ENCODE results near the gene CTU2. TPM values are rescaled to one million over a fixed set of nuclear protein-coding genes. Genes with fewer than 3 reads are reported as not detected.
"Not testable (repeated sequence)": the region's sequence is repeated elsewhere in the genome, so short reads cannot be mapped to it uniquely, and the experiment has no call there.

Gene CTU2
- 10 to 100 TPM in 3 of 5 donors, 1 to 10 TPM in 2; 7.9 to 19.2 (median 13.4) TPM for polyA plus RNA-seq (ENCODE audit: insufficient read depth in 1 of 5, insufficient read length in 5 of 5, low replicate concordance in 1 of 5)
- long read RNA-seq, donor 1, partial matches to known transcripts = 0 of 3 reads
- long read RNA-seq, donor 1, other reads (novel, unspliced or antisense) = 0 of 3 reads
- long read RNA-seq, donor 2, partial matches to known transcripts = 0 of 3 reads
- long read RNA-seq, donor 2, other reads (novel, unspliced or antisense) = 0 of 3 reads
- long read RNA-seq, donor 3, partial matches to known transcripts = 37 of 41 reads
- long read RNA-seq, donor 3, other reads (novel, unspliced or antisense) = 0 of 41 reads
- long read RNA-seq, donor 4, partial matches to known transcripts = 0 of 2 reads
- long read RNA-seq, donor 4, other reads (novel, unspliced or antisense) = 0 of 2 reads
- long read RNA-seq, donor 5, partial matches to known transcripts = 0 of 2 reads
- long read RNA-seq, donor 5, other reads (novel, unspliced or antisense) = 0 of 2 reads
- long read RNA-seq, donor 6, transcript CTU2-202 (15 exons, 1,751 nt) = major isoform, 5 of 45 reads
- long read RNA-seq, donor 6, partial matches to known transcripts = 39 of 45 reads
- long read RNA-seq, donor 6, other reads (novel, unspliced or antisense) = 0 of 45 reads
- long read RNA-seq, donor 7, partial matches to known transcripts = 0 of 5 reads
- long read RNA-seq, donor 7, other reads (novel, unspliced or antisense) = 0 of 5 reads
- long read RNA-seq, donor 8, partial matches to known transcripts = 0 of 2 reads
- long read RNA-seq, donor 8, other reads (novel, unspliced or antisense) = 0 of 2 reads

DNA sequence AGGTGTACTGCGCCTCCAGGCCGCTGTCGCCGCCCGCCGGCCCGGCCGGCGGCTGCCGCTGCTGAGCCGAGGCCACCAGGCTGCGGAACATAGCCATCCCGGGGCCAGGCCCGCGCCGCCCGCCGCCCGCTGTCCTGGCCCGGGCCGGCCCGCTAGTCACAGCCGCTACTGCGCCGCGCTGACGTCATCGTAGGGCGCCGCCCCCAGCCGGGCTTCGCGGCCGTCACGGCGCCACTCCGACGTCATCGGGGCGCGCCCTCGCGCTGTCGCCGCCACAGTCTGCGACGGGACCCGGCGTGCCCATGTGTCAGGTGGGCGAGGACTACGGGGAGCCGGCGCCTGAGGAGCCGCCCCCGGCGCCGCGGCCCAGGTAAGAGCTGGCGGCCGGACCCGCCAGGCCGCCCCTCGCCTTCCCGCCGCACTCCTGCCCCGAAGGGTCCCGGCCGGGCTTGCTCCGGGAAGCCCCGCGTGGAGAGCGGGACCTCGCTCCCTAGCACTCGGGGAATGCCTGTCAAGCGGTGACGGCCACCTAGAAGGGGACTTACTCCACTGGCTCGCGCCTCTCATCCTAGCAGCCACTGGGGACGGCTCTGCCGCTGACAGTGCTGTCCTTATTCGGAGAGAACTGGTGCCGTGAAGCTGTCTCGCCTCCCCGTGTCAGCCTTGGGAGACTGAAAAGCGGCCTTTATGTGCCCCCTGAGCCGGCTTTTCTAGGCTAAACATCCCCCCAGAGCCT is at the start of gene CTU2, which contains the start of gene RNF166:
Gene CTU2 (plus strand): TSS at position 275 of the 736 bp plus-strand sequence. CDS start 28 bp downstream, at position 303.
Gene RNF166 (minus strand): TSS at position 180 of the 736 bp plus-strand sequence. CDS start 83 bp downstream, at position 97.
- peak; percentile 89 to 90 for DNase-seq

- DNase-seq = no peak
These were observed 48.9 kb upstream of the CTU2 start for GRCh38 chr16:88657371-88657770.

- no peak for DNase-seq
These were observed 47.6 kb upstream of the CTU2 start for GRCh38 chr16:88658714-88659113.

DNA sequence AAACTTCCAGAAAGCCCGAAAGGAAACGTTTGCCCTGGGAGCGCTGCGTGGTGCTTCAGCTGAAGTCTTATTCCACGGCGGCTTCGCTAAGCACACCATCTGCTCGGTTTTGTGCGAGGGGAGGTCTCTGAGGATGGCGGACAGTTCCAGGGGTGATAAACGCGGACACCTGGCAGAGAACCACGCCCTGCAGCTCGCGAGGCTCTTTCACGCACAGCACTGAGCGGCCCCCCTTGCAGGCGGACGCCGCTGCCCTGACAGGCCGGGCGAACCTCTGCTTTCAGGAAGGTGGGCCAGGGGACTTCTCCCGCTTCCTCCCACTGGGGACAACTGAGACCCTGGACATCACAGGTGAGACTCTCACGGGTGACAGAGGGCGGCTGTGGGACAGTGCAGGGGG is 47.1 kb upstream of the CTU2 start:
- no peak for DNase-seq

GRCh38 chr16:88661468-88661867 is 44.8 kb upstream of the CTU2 start:
- no peak for DNase-seq

DNA sequence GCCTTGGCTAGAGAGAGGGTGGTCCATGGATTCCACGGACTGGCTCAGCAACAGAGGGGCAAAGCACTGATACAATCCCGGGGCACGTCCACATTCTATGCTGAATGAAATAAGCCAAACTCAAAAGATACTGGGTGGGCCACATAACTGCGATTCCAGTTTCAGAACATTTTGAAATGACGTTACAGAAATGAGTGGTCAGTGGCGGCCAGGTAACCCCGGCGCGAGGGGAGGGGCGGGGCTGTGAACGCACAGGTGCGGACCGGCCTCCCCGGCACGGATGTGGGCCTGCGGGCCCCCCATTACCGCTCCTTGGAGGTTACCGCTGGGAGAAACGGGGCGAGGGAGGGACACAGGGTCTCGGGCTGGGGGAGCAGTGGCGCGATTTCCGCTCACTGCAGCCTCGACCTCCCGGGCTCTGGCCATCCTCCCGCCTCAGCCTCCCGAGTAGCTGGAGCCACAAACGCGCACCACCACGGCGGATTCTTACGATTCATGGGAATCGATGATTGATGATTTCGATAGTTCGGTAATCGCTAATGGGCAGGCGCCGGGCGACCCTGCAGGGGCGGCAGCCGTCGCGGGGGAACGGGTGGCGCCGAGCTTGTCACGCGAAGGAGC is 44.0 kb upstream of the CTU2 start:
- DNase-seq = no peak

- peak; percentile 98 for DNase-seq
These were observed 43.3 kb upstream of the CTU2 start, which contains the start of gene MVD for GRCh38 chr16:88662843-88663606. TSS of gene MVD (minus strand) at chr16:88663091. CDS start at chr16:88663080, 11 bp downstream.

DNA sequence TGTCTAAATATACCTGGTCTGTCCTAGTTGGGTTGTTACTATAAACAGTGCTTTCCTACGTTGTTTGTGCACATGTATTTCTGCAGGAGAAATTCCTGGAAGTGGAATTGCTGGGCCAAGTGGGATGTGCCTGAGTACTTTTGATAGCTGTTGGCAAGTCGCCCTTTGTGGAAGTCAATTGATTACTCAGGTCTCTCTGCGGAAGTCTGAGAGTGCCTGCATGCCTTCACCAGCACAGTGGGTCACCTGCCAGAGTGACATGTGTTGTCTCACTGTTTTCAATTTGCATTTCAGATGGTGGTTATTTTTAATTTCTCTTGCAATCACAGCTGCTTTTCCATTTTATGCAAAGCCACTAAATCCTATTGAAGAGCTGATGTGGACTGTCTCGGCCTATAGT is 41.2 kb upstream of the CTU2 start:
- DNase-seq = no peak

DNA sequence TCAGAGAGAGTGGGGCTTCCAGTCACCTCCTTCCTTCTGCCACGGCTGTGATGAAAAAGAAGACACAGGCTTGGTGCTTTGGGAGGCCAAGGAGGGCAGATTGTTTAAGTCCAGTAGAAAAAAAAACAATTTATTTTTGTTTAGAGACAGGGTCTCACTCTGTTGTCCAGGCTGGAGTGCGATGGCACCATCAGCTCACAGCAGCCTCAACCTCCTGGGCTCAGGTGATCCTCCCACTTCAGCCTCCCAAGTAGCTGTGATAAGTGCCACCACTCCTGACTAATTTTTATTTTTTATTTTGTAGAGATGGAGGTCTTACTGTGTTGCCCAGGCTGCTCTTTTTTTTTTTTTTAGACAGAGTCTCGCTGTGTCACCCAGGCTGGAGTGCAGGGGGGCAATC is 40.7 kb upstream of the CTU2 start:
- DNase-seq = no peak

DNA sequence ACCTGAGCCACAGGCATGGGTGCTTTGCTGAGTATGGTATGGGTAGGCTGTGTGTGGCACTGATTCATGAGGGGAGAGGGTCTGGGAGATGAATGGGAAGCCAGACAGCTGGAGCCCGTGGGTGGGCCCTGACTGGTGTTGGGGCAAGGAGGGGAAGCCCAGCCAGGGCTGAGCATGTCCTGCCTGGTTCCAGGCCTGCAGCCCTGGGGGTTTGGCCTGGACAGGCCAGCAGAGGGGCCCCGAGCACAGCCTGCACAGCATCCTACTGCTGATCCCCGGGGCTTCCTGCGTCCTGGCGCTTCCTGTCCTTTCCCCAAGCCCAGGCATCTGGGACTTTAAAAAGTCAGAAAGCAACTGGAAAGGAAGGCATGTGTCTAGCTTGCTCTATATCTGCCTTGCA is 38.8 kb upstream of the CTU2 start:
- DNase-seq = no peak

GRCh38 chr16:88669493-88669892 is 36.8 kb upstream of the CTU2 start:
- DNase-seq = not testable (repeated sequence)

GRCh38 chr16:88669980-88670379 is 36.3 kb upstream of the CTU2 start:
- no peak for DNase-seq

GRCh38 chr16:88671806-88672205 is 34.5 kb upstream of the CTU2 start:
- no peak for DNase-seq

DNA sequence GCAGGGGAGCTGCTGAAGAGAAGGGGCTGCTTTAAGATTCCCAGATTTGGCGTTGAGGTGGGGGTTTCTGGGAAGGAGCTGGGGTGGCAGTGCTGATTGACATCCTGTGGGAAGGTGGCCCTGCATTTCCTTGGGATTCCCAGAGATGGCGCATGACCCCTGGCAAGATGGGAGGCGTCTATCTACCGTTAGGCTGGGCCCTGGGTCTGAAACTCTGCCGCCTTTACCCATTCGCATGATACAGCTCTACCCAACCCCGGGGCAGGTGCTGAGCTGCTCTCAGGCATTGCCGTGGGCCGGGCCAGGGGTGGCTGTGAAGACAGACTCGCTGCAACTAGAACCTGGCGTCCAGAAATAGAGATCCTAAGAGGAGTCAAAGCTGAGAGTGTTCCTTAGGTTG is 33.5 kb upstream of the CTU2 start:
- no peak for DNase-seq

GRCh38 chr16:88673716-88674379 is 32.5 kb upstream of the CTU2 start:
- DNase-seq = no peak

GRCh38 chr16:88676502-88677242 is 29.6 kb upstream of the CTU2 start:
- DNase-seq = no peak

DNA sequence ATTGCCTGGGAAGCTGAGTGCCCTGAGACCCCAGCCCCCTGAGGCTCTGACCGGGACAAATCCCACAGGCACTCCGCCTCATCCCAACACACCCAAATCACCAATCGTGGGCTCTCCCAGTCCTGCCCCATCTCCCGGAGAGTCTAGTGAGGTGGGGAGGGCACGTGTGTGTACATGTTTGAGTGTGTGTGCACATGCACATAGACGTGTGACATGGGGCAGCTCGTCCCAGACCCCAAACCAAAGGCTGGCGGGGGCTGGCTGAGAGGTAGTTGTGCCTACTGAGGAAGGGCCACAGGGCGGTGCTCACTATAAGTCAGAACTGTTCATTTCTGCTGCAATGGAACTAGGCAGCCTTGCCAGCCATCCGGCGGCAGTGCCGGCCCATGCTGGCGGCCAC is 28.6 kb upstream of the CTU2 start:
- DNase-seq = no peak

DNA sequence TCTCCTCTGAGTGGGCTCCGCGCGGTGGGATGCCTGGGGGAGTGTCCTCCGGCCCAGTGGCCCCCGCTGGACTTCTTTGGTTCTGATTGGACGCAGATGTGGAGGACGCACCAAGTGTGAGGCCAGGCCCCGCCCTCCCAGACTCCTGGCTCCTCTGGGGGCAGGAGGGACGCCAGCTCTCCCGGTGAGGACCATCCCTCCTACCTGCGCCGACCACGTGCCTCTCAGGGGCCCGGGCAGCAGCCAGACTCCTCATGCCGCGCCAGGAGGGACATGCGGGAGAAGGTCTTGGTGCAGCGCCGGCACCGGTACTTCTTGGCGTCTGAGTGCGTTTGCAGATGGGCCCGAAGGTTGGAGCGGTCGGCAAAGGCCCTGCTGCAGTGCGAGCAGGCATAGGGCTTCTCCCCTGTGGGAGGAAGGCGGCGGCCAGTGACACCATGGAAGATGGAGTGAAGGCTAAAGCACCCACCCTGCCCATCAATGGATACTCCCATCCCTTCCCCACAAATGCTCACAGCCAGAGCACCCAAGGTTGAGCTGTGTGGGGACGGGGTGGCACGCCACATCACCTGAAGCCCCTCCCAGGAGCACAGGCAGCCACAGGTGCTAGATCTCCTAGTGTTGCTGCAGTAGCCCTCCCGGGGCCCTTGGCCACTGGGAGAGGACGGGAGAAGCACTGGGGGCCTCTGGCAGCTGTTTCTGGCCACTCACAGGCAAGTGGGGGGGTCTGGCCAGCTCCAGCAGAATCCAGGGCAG is 27.9 kb upstream of the CTU2 start:
- no peak for DNase-seq

All from right lung (tissue), 10 donors.